HG02970 (cell line): ENCODE data around the gene DDX41.
"Not testable (repeated sequence)": the region's sequence is repeated elsewhere in the genome, so short reads cannot be mapped to it uniquely, and the experiment has no call there.

Experiments used
- ATAC-seq: cut with Tn5 transposase; IDR thresholded peaks from one replicate; pipeline ENCODE4 v1.9.1; 2021; ENCODE audit warnings: mild to moderate bottlenecking, moderate library complexity, moderate number of reproducible peaks; ENCODE audit not compliant: unreplicated experiment, low FRiP score

The DDX41 gene

DNA sequence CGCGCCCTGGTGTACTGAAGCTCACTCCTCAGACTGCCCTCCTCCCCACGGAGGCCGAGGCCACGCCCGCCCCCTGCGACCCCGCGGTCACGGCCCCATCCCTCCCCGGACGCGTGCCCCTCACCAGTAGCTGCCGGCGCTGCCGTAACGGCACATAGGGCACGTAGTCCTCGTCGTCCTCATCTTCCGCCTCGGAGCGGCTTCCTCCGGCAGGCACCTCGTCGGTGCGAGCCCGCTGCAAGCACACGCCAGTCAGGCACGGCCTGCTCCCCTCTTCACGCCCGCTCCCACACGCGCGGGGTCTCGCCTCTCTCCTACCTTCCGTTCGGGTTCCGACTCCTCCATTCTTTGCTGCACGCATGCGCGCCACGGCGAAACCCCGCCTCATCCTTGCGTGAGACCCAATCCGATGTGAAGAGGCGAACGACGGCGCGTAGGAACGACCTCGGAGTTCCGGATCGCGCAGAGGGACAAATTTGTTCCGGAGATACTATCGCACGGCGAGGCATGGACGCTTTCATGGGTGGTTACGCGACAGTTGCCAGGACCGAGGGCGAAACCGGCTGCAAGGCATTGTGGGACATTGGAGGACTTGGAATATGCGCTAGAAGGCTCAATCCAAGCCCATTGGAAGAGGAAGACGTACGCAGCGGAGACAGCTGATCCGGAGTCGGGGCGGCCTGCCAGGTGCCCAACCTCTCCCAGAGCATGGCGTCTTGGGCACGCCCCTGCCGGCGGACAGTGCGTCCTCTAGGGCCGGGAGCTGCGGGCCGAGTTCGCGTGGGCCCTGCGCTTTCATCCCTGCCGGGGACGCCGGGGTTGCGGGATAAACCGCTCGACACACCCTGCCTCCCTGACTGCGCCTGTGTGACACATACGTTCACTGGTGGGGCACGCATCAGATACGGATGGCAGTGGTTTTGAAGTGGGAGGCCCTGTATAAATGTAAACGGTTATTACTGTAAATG, at the start of gene DDX41:
DDX41 (minus strand) TSS at position 361 of the 968 bp plus-strand sequence; CDS start at position 345, 16 bp downstream.
- ATAC-seq, result peak; percentile 75

DNA sequence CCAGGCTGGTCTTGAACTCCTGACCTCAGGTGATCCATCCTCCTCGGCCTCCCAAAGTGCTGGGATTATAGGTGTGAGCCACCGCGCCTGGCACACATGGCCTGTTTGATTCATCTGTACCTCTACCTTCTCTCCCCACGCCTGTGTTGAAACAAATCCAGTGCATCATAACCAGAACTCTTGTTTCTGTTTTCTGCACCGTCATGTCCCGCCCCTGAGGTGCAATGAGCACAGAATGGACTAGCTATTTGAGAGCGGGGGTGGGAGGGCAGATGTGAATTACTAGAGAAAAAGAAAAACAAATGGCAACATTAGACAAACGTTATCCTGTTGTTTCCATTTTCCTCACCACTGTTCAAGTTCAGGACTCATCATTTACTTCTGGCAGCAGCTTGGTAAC, 48.3 kb upstream of the DDX41 start:
- ATAC-seq, result no peak

DNA sequence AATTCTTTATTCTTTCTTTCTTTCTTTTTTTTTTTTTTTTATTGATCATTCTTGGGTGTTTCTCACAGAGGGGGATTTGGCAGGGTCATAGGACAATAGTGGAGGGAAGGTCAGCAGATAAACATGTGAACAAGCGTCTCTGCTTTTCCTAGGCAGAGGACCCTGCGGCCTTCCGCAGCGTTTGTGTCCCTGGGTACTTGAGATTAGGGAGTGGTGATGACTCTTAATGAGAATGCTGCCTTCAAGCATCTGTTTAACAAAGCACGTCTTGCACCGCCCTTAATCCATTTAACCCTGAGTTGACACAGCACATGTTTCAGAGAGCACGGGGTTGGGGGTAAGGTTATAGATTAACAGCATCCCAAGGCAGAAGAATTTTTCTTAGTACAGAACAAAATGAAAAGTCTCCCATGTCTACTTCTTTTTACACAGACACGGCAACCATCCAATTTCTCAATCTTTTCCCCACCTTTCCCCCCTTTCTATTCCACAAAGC, 42.7 kb upstream of the DDX41 start:
- not testable (repeated sequence) for ATAC-seq

DNA sequence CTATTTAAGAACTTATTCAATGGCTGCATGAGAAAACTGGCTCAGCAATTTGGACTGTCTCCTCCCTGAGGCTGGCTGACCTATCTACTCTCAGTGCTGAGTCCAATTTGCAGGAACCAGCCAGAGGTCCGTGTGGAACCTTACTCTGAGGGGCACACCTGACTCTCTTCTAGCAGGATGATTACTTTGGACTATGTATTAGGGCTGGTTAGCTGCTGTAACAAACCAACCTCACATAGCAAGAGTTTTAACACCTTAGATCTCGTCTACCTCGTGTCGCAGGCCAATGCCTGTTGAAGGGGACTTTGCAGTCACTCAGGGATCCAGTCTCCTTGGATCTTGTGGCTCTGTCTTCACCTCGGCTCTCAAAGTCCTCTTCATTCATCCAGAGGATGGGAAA, 41.0 kb upstream of the DDX41 start:
- no peak for ATAC-seq

DNA sequence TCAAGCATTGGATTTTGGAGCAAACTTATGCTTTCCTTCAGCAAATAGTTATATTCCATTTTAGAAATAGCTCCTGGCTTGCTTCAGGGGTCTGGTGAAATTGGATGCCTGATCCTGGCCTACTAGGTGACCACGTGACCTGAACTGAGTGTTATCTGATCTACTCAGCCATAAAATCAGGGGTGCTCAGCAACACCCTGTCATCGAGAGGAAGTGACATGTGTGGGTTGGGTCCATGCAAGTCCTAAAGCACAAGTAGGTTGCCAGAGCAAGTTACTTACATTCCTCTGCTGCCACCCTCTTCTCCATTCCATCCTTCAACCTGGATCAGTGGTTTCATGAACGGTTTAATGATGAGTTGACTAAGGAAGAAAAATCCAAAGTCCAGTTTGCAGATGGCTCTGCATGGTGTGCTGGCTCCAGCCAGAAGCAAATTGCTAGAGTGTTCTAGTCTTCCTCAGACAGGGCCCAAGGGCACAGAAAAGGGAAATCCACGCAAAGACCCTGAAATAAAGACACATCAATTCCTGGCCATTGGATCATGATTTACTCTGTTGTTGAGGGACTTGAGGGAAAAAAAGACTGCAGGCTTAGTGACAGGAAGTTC, 40.4 kb upstream of the DDX41 start:
- ATAC-seq, result no peak

DNA sequence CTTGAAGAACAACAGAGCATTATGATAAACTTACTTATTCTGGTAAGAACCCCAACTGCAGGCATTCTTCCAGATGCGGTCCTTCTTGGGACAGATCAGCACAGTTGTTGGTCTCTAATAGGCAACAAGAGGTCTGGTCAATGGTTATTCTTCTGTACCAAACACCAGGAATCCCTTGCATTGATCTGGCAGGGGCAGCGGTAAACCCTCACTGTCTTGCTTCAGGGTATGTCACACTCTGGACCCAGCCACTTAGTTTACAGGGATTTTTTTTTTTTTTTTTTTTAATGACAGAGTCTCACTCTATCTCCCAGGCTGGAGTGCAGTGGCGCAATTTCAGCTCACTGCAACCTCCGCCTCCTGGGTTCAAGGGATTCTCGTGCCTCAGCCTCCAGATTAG, 38.9 kb upstream of the DDX41 start:
- ATAC-seq, result no peak

DNA sequence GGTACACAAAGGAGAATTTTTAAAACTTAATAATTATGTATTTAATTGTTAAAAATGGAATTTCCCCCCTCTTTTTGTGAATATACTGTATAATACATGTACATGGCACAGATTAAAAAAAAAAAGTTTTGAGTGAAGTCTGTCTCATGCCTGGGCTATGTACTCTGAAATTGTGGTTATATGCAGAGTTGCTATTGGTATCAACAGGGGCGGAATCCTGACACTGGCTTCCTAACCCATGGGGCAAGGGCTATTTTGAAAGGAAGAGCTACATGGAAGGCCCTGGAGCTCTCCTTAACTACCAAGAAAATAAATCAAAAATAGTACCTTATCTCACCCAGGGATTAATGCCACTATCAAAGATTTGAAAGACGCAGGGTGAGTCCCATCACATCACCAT, 38.5 kb upstream of the DDX41 start:
- ATAC-seq, result no peak

DNA sequence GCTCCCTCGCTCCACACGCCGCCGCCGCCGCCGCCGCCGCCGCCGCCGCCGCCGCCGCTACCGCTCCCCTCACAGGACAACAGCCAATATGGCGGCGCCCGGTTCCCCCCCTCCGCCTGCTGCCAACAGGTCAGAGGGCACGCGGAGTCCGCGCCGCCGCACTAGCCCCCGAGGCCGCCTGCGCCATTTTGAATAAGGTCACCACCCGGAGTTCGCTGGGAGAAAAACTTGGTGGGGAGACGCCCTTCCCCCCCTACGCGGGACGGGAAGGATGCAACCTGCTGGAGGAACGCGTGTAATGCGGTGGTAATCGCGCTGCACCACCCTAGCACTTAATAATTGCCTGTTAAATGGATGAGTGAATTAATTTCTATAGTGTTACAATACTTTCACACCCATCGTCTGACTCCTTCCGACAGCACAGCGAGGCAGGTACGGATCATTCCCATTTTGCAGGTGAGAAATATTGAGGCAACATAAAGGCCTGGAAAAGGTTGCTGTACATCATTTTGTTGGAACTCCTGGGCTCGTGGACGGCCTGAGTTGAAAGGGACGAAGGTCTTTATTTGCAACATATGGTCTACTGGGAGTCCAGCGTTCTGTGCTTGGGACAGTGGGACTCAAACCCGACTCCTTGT, 37.8 kb upstream of the DDX41 start, which contains the start of gene FAM193B:
FAM193B (minus strand) TSS at position 90 of the 638 bp plus-strand sequence. CDS start 105 bp downstream, outside the sequence.
- peak; percentile 83 for ATAC-seq

DNA sequence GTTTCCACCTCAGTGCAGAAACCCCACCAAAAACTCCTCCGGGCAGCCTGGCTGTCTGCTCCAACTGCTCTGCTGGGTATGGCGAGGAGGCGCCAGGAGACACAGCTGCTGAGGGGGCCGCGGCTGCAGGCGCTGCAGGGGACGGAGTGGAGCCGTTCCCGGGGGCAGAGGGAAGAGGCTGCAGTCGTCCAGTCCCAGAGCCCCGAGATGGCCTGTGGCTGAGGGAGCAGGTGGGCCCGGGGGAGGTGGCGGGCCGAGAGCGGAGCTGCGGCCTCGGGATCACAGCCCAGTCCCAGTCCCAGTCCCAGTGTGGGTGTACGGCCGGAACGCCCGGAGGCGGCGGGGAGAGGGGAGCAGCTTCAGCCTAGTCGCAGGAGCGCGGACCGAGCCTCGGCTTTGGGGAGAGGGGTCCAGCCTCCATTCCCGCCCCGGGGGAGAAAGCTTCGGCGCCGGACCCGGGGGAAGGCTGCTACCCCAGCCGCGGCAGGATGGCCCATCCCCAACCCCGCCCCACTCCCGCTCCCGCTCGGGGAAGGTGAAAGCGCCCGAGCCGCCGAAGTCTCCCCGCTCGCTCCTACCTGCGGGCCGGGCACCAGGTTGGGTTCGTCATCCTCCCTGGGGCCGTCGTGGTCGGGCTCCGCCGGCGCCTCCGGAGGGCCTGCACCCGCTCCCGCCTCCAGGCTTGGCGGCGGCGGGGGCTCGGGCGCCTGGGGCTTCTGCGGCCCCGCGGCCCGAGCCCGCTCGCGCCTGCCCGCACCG, 37.1 kb upstream of the DDX41 start:
- peak; percentile 38 for ATAC-seq

DNA sequence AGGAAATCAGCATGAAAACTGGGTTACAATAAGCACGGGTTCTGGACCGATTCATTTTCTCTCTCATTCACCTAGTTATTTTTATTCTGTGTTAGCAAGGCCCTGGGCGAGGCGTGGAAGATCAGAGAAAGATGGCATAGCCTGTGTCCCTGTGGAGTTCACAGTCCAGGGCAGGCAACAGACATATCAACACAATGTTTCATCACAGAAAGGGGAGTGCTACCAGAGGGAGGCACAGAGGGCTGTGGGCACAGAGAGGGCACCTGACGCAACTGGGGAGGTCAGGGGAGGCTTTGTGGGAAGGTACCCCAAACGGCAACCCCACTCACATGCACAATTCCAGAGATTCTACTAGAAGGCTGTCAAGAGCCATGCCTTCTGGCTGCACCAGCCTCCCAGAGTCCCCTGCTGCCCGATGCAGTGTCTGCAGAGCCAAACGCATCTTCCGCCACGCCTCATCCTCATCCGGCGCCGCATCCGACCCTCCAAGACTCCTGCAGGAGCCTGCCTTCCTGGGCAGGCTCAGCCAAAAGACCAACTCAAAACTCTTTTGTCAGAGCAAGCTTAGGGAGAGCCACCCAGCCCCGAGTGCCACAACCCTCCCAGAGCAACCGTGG, 36.2 kb upstream of the DDX41 start:
- no peak for ATAC-seq

DNA sequence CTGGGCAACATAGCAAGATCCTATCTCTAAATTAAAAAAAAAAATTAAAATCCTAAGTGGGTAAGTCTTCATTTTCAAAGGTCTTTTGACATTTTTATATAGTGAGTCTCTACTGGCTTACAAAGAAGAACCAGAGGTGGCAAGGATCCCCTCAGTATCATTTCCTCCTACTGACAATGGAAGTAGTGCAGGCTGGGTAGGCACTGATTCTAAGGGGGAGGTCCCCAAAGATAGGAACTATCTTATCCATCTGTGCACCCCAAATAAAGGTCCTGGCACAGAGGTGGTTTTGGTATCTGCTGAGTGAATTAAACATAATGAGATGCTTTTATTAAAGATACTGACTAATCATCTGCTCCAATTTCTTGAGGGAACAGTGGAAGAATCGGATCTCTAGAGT, 33.4 kb upstream of the DDX41 start:
- ATAC-seq, result no peak

DNA sequence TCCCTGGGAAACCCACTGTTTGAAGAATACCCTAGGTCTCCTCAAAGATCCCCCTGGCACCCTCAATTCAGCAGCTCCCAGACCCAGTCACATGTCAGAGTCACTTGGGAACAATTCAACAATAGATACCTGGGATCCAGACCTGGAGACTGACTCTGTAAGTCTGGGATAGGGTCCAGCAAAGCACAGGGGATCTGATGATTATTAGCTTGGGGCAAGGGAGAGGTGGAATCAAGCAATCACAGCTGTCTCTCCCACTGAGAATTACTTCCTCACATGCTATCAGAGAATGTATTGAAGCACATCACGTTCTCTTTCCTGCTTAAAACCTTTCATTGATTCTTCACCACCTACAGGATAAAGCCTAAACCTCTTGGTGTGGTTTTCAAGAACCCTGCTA, 31.7 kb upstream of the DDX41 start:
- no peak for ATAC-seq

DNA sequence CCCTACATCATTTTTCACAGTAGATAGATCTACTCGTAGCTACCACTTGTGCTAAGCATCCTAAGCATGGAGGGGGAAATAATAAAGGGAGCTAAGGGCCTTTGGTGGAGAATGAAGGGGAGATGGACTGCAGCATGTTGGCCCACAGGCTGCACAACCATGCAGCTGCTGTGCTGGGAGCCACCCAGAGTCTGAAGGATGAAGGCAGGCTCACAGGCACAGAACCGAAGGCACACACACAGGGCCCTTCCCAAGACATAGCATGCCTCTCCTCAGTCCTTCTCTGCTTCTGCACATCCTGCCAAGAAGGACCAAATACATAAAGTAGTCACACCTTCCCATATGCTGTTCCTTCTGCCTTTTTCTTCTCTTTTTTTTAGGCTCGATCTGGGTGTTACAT, 31.0 kb upstream of the DDX41 start:
- no peak for ATAC-seq

DNA sequence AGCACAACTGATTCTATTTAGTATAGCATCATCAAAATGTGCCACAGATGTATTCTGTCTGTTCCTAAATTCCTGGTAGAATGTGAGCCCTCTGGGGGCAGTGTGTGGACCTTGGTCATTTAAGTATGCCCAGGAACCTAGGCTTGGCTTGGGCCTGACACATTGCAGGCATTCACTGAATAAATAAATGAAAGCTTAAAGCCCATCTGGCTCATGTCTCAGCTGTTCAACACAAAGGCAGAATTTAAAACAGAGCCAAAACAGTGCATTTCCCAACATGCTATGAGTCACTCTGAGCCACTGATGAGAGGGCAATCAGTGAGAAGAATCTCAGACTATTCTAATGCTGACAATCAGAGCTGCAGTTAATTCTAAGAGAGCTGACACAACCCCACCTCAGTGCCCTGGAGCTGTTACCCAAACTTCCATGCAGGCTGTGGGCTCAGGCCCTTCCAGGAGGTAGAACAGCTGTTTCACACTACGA, 29.5 kb upstream of the DDX41 start:
- no peak for ATAC-seq

DNA sequence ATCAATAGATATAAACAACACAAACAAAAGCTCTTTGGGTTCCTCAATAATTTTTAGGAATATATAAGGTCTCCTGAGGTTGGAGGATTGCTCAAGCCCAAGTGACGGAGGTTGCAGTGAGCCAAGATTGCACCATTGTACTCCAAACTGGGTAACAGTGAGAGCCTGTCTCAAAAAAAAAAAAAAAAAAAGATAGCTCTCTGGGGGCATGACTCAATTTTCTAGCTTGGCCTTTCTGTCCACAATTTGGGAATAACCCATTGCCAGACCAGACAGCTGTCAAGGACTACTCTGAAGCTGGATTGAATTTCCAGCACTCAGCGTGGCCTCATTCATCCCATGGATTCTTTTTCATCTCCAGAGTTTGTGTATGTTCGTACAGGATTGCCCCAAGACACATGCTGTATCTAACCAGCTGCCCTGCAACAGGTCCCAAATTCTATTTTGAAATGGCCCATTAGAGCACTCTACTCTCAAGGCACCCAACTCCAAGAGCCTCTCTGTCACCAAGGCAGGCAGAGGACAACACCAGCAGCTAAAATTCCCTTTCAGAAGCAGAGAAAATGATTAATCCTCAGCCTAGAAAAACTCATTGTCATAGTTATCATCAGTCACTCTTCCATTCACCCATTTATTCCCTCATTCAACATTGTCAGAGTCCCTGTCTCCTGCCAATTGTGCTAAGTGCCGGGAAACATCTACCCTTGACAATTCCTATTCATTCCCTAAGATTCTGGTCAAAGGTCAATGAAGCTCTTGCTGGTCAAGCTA, 28.9 kb upstream of the DDX41 start:
- no peak for ATAC-seq

DNA sequence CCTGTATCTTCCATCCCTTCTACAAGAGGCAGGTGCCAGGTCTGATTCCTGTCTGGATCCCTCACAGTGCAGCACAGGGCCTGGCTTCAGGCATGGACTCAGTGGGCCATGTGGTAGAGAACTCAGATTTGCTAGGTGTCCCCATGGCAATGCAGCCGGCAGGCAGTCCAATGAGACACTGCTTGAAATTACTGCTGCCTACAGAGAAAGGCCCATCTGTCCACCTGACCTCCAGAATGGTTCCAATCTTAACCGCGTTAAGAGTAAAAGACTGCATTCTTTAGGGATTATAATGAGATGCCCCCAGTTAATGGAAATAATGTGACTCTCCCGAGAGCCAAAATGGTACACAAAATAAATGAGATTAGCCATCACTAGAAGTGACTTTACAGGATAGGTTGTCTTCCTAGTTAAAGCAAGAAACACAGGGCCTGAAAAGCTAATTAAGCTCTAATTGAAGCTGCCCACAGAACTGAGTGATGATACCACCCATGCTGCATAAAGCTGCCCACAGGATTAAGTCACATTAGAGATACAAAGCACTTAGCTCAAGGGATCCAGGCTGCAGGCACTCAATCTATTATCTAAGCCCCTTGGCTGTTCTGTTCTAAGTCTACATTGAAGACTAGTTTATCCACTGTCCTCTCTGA, 26.2 kb upstream of the DDX41 start:
- ATAC-seq, result no peak

DNA sequence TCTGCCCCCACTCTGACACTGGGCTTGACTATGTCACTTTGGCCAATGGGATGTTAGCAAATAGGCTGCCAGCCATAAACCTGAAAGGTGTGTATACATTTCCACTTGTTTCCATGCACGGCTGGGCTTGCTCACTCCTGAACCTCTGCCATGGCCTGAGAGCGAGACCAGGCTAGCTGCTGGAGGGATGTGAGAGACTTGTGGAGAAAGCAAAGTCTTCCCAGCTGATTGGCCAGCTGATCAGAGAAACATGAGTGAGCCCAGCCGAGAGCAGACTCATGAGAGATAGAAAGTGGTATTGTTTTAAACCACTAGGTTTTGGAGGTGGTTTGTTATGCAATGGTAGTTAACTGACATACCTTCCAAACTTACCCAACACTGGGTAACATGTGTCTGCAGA, 23.7 kb upstream of the DDX41 start:
- no peak for ATAC-seq

DNA sequence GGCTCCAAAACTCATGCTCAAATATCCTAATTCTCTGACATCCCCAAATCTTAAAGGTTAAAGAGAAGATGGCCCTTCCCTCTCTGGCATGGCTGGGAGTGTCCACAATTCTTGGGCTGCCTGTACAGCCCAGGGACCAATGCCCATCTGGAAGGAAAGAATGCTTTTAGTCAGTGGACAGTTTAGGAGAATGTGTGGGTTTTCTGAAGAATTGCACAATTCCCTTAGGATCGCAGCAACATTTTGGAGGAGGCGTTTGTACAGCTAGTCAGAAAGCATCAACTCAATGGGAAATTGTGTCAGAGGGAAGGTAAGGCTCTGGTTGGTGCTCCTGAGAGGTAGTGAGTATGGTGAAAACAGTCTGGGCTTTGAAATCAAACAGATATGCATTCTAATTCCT, 22.6 kb upstream of the DDX41 start:
- no peak for ATAC-seq

DNA sequence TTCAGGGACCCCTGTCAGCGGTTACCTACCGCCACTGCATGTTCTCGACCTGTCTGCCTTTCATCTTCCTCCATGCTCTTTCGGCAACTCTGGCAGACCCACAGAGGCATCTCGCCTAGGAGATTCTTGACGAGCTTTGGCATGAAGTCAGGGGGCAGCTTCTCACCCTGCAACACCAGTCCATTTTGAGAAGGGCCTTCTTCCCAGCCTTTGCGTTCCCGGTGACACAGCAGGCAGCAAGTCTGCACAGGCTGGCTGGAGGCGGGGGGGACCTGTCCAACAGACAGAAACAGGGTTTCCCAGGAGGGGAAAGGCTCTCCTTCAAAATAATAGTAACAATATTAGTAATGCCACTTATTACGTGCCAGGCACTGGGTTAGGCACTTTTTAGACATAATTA, 22.1 kb upstream of the DDX41 start:
- ATAC-seq, result no peak
